Prostate gland (tissue), 2 donors: ENCODE data around the gene ASXL1.

Experiments used
- POLR2A ChIP-seq: fragments of 450-650 bp; IDR thresholded peaks from one replicate; pipeline ENCODE4 v1.6.1; 2016; ENCODE audit warnings: antibody characterized with exemption, mild to moderate bottlenecking
- POLR2AphosphoS5 ChIP-seq: sonication (generic); formaldehyde crosslinking; IDR thresholded peaks from one replicate; pipeline ENCODE4 v1.6.1; 2017; ENCODE audit warnings: antibody characterized with exemption
- TF ChIP-seq, protein P1 (sequence below), 4 experiments: fragments of 200-600 bp in 2 of 4; fragments of 450-650 bp in 2 of 4; sonication (generic) in 2 of 4; IDR thresholded peaks; 1 replicate in 3 of 4; 2 replicates in 1 of 4; pipeline ENCODE4 v1.5.1; 2016 to 2019; ENCODE audit warnings: antibody characterized with exemption in 4 of 4, mild to moderate bottlenecking in 2 of 4, moderate library complexity in 2 of 4

DNA sequence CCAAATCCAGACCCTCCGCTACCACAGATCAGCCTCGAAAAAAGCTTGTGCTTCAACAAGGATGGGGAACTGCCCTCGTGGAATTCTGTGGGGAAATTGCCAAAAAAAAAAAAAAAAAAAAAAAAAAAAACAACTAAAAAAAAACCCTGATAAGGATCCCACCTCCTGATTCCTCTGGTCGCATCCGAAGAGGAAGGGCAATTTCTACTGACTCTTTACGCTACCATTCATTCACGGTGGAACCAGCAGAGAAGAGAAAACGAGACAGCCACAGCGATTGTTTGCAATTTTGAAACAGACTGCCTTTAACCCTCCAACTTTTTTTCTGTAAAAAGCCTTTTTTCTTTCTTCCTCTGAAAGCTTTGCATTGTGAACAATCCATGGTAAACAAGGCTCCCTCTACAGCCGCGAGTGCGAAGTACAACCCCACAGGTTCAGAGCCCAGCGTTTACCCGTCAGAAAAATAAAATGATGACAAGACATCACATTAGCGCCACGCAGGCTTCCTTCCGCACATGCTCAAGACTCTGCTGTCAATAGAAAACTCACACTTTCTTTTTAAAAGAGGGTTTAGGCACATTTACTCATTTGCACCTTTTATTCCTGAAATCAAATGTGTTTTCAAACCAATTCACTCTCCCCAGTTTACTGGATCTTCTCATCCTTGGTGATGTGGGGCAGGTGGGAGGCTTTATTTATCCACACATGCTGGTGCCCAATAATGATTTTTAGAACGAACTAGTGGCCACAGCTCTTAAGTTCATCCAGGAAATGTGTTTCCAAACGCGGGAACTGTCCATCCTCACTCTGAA, 127.0 kb downstream of the ASXL1 start:
- TF ChIP-seq, protein P1, sequence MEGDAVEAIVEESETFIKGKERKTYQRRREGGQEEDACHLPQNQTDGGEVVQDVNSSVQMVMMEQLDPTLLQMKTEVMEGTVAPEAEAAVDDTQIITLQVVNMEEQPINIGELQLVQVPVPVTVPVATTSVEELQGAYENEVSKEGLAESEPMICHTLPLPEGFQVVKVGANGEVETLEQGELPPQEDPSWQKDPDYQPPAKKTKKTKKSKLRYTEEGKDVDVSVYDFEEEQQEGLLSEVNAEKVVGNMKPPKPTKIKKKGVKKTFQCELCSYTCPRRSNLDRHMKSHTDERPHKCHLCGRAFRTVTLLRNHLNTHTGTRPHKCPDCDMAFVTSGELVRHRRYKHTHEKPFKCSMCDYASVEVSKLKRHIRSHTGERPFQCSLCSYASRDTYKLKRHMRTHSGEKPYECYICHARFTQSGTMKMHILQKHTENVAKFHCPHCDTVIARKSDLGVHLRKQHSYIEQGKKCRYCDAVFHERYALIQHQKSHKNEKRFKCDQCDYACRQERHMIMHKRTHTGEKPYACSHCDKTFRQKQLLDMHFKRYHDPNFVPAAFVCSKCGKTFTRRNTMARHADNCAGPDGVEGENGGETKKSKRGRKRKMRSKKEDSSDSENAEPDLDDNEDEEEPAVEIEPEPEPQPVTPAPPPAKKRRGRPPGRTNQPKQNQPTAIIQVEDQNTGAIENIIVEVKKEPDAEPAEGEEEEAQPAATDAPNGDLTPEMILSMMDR (IDR thresholded peaks at IDR 0.05) = peak in 3 of 4 experiments; percentile 53 to 85 (median 75)
- no peak for TF ChIP-seq POLR2A
- TF ChIP-seq POLR2AphosphoS5 = peak; percentile 42
